Stimulated activated naive CD8-positive, alpha-beta T cell treated with anti-CD3 and anti-CD28 coated beads, Interleukin-15, amount 100 ng/mL, for 72 hours (primary cell): ENCODE results near the gene TNFRSF8.

Experiments used
- ATAC-seq: fragments of 150-1000 bp; cut with Tn5 transposase; 2 replicates; pipeline ENCODE4 v1.10.0; 2021; ENCODE audit warnings: mild to moderate bottlenecking, moderate library complexity
- DNase-seq, 2 donors: peaks; one replicate each; pipeline ENCODE4 v3.0.0; 2021 to 2022
- H3K27ac Mint-ChIP-seq, 2 donors: one replicate each; pipeline ENCODE4 v1.8.0; 2022; ENCODE audit warnings: mild to moderate bottlenecking in 2 of 2, mixed read lengths in 2 of 2, moderate library complexity in 2 of 2
- H3K27me3 Mint-ChIP-seq: one replicate; pipeline ENCODE4 v1.8.0; 2022; ENCODE audit warnings: mixed read lengths
- H3K4me1 Mint-ChIP-seq: one replicate; pipeline ENCODE4 v1.8.0; 2022; ENCODE audit warnings: mild to moderate bottlenecking, mixed read lengths
- H3K4me3 Mint-ChIP-seq, 2 donors: one replicate each; pipeline ENCODE4 v1.8.0; 2022; ENCODE audit warnings: mild to moderate bottlenecking in 2 of 2, mixed read lengths in 2 of 2, moderate library complexity in 1 of 2
- H3K9me3 Mint-ChIP-seq, 2 donors: one replicate each; pipeline ENCODE4 v1.8.0; 2022; ENCODE audit warnings: mixed read lengths in 2 of 2

Gene TNFRSF8

DNA sequence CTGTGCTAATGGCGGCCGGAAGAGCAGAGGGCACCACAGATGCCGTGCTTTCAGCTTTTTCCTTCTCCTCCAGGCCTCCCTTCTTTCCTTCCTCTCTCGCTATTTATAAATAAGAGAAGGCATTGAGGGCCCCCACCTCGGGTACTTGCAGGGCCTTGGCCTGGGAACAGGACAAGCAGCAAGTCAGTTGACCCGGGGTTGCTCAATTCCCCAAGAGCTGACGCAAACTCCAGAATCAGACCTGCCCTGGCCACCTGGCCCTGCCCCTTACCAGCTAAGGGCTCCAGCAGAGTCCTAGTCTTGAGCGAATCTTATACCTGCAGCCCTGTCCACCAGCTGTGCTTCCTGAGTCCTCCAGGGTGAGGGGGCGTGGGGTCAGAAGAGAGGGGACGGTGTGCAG is 117.2 kb downstream of the TNFRSF8 start:
- Mint-ChIP-seq H3K27ac (peak overlapping the region in 1 of 2 donors; percentile 16), H3K4me3 (no peak overlapping the region), H3K4me1 (peaks cover 100% of the 10 kb centered on the region), H3K9me3 (no peaks in the 10 kb centered on the region), H3K27me3 (no peaks in the 10 kb centered on the region)
- DNase-seq (no peak), ATAC-seq (no peak)

DNA sequence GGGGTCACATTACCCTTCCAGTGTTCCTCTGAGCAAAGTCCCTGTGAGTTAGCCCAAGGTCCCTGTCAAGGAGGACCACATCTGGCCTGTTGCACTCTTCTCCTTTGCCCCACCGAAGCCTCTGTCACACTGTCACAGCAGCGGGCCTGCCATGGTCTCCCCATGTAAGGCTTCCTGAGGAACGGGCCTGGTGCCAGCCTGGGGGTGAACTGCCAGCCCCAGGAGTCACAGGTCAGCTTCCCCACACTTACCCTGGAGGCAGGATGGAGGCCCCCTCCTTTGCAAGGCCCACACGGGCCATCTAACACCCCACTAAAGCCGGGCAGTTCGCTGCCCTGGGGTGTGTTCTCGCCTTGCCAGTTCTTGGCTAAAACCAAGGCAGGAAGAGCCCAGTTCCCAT is 117.8 kb downstream of the TNFRSF8 start:
- Mint-ChIP-seq H3K27ac (peak overlapping the region in 1 of 2 donors; percentile 12), H3K4me1 (peaks cover 100% of the 10 kb centered on the region), H3K27me3 (no peaks in the 10 kb centered on the region), H3K4me3 (no peak overlapping the region), H3K9me3 (no peaks in the 10 kb centered on the region)
- ATAC-seq (no peak), DNase-seq (no peak)

DNA sequence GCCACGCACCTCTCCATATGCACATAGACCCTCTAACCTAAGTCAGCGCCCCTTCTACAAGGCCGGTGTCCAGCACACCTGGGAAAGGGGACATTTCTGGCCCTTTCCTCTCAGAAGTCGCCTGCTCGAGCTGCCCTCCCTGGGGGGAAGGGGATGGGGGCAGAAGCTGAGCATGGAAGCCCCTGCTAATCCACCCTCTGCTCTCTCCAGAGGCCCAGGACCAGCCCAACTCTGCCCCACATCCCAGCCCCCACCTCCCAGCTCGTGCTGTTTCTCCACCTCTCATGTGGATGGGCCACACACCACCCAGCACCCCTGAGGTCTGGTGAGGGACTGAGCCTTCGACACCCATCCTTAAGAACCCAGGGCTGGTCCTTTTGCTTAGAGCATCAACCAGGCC is 118.5 kb downstream of the TNFRSF8 start:
- no peak for DNase-seq
- Mint-ChIP-seq H3K27me3 (no peaks in the 10 kb centered on the region), H3K4me1 (peaks cover 99% of the 10 kb centered on the region), H3K27ac (peak overlapping the region in 1 of 2 donors; percentile 34), H3K9me3 (no peaks in the 10 kb centered on the region), H3K4me3 (no peak overlapping the region)
- no peak for ATAC-seq

DNA sequence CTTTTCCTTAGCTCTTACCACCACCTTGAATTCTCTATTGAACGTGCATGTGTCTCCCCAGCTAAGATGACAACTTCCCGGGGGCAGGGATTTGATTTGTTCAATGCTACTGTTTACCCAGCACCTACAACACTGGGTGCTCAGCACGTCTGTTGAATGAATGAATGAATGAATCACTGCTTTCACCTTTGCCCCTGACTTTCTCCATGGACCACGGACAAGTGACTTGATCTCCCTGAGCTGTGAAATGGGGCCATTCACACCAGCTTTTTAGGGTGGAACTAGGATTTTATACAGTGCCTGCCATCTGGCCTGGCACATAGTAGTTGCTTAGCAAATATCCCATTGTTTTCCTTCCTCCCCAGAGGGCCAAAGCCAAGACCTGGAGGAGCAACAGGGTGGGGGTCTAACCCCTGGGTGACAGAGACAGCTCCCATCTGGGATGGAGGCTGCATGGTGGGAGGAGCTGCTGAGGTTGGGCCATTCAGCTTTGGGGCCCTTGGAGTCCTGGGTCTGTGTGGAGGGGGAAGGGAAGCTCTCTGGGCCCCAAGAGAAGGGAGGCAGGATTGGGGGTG is 119.4 kb downstream of the TNFRSF8 start:
- H3K4me1 Mint-ChIP-seq = peaks cover 99% of the 10 kb centered on the region
- no peaks in the 10 kb centered on the region for H3K27me3 Mint-ChIP-seq
- peak overlapping the region in 1 of 2 donors; percentile 31 for H3K27ac Mint-ChIP-seq
- no peak for ATAC-seq
- no peak for DNase-seq
- no peak overlapping the region for H3K4me3 Mint-ChIP-seq
- H3K9me3 Mint-ChIP-seq = no peaks in the 10 kb centered on the region

DNA sequence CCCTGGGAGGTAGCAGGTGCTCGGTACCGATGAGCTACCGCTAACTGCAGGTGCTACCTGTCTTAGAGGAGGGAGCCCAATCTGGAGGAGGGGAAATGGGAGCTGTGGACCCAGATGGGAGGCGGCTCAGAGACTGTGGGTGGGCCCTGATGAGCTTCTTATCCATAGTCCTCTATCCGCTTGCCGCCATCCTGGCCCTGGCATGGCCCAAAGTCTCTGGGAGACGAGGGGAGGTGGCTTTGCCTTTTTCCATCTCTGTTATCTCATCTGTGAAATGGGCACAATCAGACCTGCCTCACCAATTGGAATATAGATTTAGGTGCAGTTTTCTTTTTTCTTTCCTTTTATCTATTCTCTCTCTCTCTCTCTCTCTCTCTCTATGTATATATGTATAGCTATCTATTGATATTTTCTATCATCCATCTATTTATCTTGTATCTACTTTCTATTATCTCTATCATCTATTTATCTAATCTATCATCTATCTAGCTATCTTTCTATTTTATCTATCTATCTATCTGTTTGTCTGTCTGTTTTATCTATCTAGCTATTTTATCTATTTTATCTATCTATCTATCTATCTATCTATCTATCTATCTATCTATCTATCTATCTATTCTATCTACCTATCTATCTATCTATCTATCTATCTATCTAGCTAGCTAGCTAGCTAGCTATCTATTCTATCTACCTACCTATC is 120.1 kb downstream of the TNFRSF8 start:
- Mint-ChIP-seq H3K4me3 (no peak overlapping the region), H3K9me3 (no peaks in the 10 kb centered on the region), H3K4me1 (peaks cover 93% of the 10 kb centered on the region), H3K27me3 (no peaks in the 10 kb centered on the region), H3K27ac (peak overlapping the region in 1 of 2 donors; percentile 77)
- DNase-seq (no peak), ATAC-seq (no peak)

DNA sequence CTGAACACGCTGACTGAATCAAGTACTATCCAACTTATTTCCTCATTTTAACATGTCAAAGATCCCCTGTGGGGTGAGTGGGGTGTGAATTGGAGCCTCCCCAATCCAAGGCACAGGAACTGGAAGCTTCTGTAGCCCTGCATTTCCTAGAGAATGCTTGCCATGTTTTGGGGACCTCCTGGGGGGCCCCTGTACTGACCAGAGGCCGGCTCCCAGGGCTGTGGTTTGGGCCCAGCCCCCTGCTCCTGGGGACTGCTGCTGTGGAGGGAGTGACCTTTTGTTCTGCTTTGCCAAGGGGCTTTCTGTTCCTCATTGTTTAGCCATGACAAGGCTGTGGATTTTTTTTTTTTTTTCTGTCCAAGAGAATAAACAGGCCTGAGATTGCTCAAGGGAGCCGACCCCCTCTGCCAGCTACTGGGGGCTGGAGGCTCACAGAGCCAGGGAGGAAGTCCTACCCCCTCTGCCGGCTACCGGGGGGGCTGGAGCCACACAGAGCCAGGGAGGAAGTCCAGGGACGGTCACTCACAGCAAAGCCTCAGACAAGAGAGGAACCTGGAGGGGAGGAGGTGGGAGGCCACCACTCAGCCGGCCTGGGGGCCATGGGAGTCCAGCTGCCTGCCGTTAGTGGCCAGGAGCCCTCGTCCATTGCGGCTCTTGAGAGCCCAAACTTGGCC is 121.0 kb downstream of the TNFRSF8 start:
- ATAC-seq (no peak), DNase-seq (no peak)
- no peak overlapping the region for H3K4me3 Mint-ChIP-seq
- no peaks in the 10 kb centered on the region for H3K9me3 Mint-ChIP-seq
- peak overlapping the region in 1 of 2 donors; percentile 83 for H3K27ac Mint-ChIP-seq
- no peaks in the 10 kb centered on the region for H3K27me3 Mint-ChIP-seq
- H3K4me1 Mint-ChIP-seq = peaks cover 90% of the 10 kb centered on the region

DNA sequence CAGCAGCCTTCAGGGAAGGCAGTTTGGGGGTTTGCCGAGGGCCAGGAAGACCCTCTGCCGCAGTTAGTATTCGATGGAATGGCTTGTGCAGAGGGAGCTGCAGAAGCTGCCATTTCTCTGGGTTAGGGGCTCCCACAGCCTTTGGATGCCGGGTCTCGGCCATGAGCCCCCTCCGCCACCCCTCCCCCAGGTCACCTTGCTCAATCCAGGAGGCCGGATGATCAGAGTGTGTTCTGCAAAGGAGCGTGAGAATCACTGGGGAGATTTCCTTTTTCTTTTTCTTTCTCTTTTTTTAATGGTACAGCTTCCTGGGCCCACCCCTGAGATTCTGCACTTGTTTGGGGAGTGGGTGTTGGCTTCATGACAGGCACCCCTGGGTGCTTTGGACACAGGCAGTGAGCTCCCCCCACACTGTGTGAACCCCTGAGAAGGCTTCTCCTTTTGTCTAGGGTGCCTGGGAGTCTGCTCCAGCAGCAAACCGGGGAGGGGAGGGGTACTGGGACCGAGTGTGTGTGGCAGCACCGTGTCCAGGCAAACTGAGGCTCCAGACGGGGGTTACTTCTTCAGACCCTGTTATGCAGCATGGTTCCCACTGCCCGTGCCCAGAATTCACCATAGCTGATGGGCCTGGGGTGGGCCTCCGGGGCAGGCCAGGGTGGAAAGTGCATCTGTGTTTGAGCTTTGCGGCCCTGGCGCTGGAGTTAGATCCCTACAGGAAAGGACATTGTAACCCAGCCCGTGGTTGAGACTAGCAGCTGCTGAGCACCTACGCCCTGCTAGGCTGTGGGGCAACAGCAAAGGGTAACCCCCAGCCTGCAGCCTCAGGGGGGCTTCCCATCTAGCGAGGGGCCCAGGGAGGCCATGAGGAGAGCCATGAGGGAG is 122.2 kb downstream of the TNFRSF8 start:
- Mint-ChIP-seq H3K27me3 (no peaks in the 10 kb centered on the region), H3K4me1 (peaks cover 87% of the 10 kb centered on the region), H3K4me3 (peak overlapping the region in 1 of 2 donors; percentile 21), H3K27ac (peak overlapping the region; percentile 92 to 93), H3K9me3 (no peaks in the 10 kb centered on the region)
- ATAC-seq (no peak), DNase-seq (no peak)

DNA sequence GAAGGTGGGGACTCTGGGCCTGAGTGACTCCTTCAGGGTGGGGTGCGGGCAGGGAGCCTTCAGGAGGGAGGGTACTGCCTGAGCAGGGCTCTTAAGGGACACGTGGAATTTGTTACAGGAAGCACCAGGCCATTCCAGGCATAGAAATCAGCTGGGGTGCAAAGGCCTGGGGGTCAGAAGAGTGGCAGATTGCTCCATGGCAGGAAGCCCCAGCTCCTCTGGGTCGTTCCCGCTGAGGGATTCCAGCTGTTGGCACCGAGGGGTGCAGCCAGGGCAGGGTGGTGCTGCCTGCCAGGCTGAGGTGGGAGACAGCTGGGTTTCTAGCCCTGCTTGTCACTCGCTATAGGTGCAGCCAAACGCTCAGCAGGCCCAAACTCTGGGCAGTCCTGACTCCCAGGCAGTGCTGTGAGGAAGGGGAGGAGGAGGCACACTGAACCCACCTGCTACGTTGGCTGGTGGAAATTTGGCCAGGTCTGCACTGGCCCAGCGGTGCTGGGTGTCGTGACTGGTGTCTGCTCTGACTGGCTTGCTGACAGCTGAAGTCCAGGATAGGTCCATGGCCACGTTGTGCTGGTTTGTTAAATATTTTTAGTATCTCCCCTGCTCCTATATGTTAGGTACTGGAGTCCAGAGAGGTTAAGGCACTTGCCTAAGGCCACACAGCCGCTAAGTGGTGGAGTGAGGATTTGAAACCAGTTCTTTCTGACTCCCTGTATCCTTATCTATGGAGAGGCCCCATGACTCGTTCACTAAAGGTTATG is 123.0 kb downstream of the TNFRSF8 start:
- no peak for ATAC-seq
- peak overlapping the region in 1 of 2 donors; percentile 91 for H3K27ac Mint-ChIP-seq

DNA sequence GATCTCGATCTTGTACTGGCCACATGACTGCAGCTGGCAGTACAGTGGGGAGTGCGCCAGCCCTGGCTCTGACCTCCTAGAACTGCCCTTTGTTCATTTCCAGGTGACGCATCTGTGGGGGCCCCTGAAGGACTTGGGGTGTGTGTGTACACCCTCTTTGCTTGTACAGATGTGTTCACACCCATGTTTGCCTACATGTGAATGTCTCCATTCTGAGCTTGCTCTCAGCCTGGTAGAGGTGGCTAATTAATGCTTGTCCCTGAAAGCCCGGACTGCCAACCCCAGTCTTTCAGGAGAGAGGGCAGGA is 123.5 kb downstream of the TNFRSF8 start:
- H3K4me3 Mint-ChIP-seq = no peak overlapping the region
- H3K27me3 Mint-ChIP-seq = no peaks in the 10 kb centered on the region
- ATAC-seq (no peak), DNase-seq (no peak)
- H3K9me3 Mint-ChIP-seq = no peaks in the 10 kb centered on the region
- peak overlapping the region in 1 of 2 donors; percentile 63 for H3K27ac Mint-ChIP-seq
- peaks cover 87% of the 10 kb centered on the region for H3K4me1 Mint-ChIP-seq

More for the DNA sequence above, 123.0 kb downstream of the TNFRSF8 start:
- no peak for DNase-seq
- Mint-ChIP-seq H3K4me3 (peak overlapping the region in 1 of 2 donors; percentile 21), H3K27me3 (no peaks in the 10 kb centered on the region), H3K4me1 (peaks cover 87% of the 10 kb centered on the region), H3K9me3 (no peaks in the 10 kb centered on the region)

DNA sequence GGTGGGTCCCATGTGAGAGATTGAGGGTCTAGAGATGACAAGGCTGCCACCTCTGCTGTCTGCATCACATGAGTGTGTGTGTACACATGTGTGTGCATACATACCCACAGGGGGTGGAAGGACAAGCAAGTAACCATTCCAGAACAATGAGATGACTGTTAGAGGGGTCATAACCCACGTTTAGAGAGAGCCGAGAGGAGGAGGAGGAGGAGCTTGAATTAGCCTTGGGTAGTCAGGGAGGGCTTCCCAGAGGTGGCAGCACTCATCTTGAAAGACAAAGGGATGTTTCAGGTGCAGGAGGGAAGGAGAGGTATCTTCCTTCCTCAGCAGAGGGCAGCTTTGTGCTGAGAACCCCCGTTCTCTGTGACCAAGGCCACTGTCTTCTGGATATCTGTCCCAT is 125.0 kb downstream of the TNFRSF8 start:
- Mint-ChIP-seq H3K4me3 (no peak overlapping the region), H3K4me1 (peaks cover 87% of the 10 kb centered on the region), H3K27me3 (no peaks in the 10 kb centered on the region), H3K9me3 (no peaks in the 10 kb centered on the region), H3K27ac (peak overlapping the region in 1 of 2 donors; percentile 10)
- ATAC-seq (no peak), DNase-seq (no peak)

DNA sequence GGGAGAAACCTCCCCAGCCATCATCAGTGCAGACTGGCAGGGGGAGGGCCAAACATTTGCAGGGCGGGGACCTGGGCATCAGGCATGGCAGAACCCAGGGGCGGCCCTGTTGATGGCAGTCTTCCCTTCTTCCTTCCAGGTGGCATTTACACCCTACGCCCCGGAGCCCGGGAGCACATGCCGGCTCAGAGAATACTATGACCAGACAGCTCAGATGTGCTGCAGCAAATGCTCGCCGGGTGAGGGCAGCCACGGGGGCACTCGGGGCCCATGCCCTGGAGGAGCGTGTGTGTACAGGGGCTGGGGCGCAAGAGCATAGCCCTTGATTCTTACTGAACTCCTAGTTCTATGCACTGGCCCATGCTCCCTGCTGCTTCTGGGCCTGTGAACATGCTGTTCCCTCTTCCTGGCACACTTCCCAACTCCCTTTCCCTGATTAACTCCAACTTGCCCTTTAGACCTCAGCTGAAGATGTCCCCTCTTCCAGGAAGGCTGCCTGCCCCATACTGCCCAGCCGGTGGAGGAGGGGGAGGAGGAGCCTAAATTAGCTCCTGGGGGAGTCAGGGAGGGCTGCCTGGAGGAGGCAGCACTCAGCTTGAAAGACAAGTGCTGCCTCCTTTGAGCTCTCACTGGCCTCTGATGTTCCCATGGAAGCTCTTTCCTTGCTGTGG is 125.7 kb downstream of the TNFRSF8 start:
- no peaks in the 10 kb centered on the region for H3K9me3 Mint-ChIP-seq
- H3K4me3 Mint-ChIP-seq = no peak overlapping the region
- H3K4me1 Mint-ChIP-seq = peaks cover 86% of the 10 kb centered on the region
- no peak for ATAC-seq
- DNase-seq = no peak
- no peaks in the 10 kb centered on the region for H3K27me3 Mint-ChIP-seq
- no peak overlapping the region for H3K27ac Mint-ChIP-seq

DNA sequence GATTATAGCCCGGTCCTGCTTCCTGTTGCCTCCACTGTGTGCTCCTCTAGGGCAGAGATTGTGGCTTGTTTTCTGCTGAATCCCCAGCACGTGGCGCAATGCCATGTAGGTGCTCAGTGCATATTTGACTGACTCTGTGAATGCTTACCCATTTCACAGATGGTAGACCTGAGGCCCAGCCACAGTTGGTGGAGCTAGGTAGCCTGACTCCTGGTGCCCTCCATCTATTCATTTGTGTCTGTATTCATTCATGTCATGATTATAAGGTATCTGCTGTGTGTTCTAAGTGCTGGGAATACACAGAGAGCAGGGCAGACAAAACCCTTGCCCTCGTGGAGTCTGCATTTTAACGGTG is 126.2 kb downstream of the TNFRSF8 start:
- DNase-seq (no peak), ATAC-seq (no peak)
- H3K4me3 Mint-ChIP-seq = no peak overlapping the region
- peaks cover 86% of the 10 kb centered on the region for H3K4me1 Mint-ChIP-seq
- H3K9me3 Mint-ChIP-seq = no peaks in the 10 kb centered on the region
- H3K27me3 Mint-ChIP-seq = no peaks in the 10 kb centered on the region
- H3K27ac Mint-ChIP-seq = peak overlapping the region in 1 of 2 donors; percentile 6

DNA sequence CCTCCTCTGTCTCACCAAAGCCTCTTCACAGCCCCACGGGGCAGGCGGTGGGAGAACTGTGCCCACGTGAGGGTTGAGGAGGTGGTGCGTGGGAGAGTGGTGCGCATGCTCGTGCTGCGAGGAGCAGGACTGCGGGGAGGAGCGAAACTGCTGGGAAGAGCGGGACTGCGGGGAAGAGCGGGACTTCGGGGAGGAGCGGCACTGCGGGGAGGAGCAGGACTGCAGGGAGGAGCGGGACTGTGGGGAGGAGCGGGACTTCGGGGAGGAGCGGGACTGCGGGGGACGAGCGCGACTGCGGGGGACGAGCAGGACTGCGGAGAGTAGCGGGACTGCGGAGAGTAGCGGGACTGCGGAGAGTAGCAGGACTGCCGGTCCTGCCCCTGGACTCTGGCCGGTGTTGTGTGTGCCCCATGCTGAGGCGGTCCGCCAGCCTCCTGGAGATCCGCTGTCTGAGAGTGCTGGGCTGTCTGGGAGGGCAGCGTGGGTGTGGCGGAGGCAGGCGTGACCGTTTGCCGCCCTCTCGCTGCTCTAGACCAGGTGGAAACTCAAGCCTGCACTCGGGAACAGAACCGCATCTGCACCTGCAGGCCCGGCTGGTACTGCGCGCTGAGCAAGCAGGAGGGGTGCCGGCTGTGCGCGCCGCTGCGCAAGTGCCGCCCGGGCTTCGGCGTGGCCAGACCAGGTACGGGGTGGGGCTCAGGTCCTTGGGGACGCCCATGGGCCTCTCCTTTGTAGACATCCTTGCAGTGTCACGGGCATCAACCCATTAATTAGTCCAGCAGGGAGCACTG is 128.3 kb downstream of the TNFRSF8 start:
- Mint-ChIP-seq H3K27me3 (no peaks in the 10 kb centered on the region), H3K9me3 (no peaks in the 10 kb centered on the region), H3K27ac (peak overlapping the region in 1 of 2 donors; percentile 71), H3K4me1 (peaks cover 82% of the 10 kb centered on the region), H3K4me3 (no peak overlapping the region)
- DNase-seq (no peak), ATAC-seq (peak; percentile 29)
